Activated CD8-positive, alpha-beta memory T cell treated with anti-CD3 and anti-CD28 coated beads, Interleukin-2, amount 10 ng/mL, durations not matched to agents 7 days and 5 days (primary cell): ENCODE measurements around the gene APBA3. TPM values are rescaled to one million over a fixed set of nuclear protein-coding genes. Genes with fewer than 3 reads are reported as not detected.
A peak's percentile ranks its signal among the peaks of the same experiment; 100 is the strongest.

Experiments used
- ATAC-seq: fragments of 150-1000 bp; cut with Tn5 transposase; one replicate; pipeline ENCODE4 v1.10.0; 2021; ENCODE audit warnings: moderate library complexity
- CTCF ChIA-PET: fragments of 350-600 bp; sonication (Branson Sonifier 250); formaldehyde crosslinking; loops from one replicate; lab custom pipeline; 2021; ENCODE audit warnings: antibody characterized with exemption; lab: Charles Lee
- DNase-seq: peaks from one replicate; pipeline ENCODE4 v3.0.0-alpha.2; 2020
- H3K27ac Mint-ChIP-seq: one replicate; pipeline ENCODE4 v1.8.0; 2021; ENCODE audit warnings: mild to moderate bottlenecking, mixed read lengths
- H3K27me3 Mint-ChIP-seq: one replicate; pipeline ENCODE4 v1.8.0; 2021; ENCODE audit warnings: mixed read lengths
- H3K36me3 Mint-ChIP-seq: one replicate; pipeline ENCODE4 v1.8.0; 2021; ENCODE audit warnings: mild to moderate bottlenecking, mixed read lengths
- H3K4me1 Mint-ChIP-seq: one replicate; pipeline ENCODE4 v1.8.0; 2021; ENCODE audit warnings: mixed read lengths
- H3K4me3 Mint-ChIP-seq: one replicate; pipeline ENCODE4 v1.8.0; 2021; ENCODE audit warnings: mild to moderate bottlenecking, moderate library complexity, mixed read lengths
- H3K9me3 Mint-ChIP-seq: one replicate; pipeline ENCODE4 v1.8.0; 2022; ENCODE audit warnings: low read depth, mixed read lengths
- total RNA-seq, 2 experiments: library from RNA; stranded (reverse); gene quantifications; one replicate each; pipeline ENCODE4 v1.2.3, GENCODE V29; 2021

The APBA3 gene
- total RNA-seq, 2 experiments from 2014 or later, result 50.3 to 65.5 TPM

- DNase-seq (peak; percentile 58), ATAC-seq (no peak)
- Mint-ChIP-seq H3K4me3 (peak overlapping the region; percentile 81), H3K9me3 (peaks cover 14% of the 10 kb centered on the region), H3K4me1 (peaks cover 30% of the 10 kb centered on the region), H3K27ac (peak overlapping the region; percentile 9), H3K36me3 (peaks cover 24% of the 10 kb centered on the region), H3K27me3 (no peaks in the 10 kb centered on the region)
- CTCF ChIA-PET, result interaction anchor here (0.8 to 2.7 kb wide), 10 partner anchors 10 to 356 kb away, joined by 3 to 16 read pairs (median 4); partner anchors contain the start of gene MRPL54
These were observed 22.4 kb upstream of the APBA3 start for GRCh38 chr19:3783660-3784584.

GRCh38 chr19:3782903-3783302 is 21.4 kb upstream of the APBA3 start:
- Mint-ChIP-seq H3K36me3 (peaks cover 24% of the 10 kb centered on the region), H3K27me3 (no peaks in the 10 kb centered on the region), H3K9me3 (peaks cover 14% of the 10 kb centered on the region), H3K4me3 (no peak overlapping the region), H3K4me1 (peaks cover 21% of the 10 kb centered on the region), H3K27ac (no peak overlapping the region)
- no peak for DNase-seq
- ATAC-seq, result no peak
- CTCF ChIA-PET, result interaction anchor here (1.1 to 2.7 kb wide), 4 partner anchors 15 to 39 kb away, joined by 3 to 16 read pairs (median 6); no protein-coding TSS in a partner anchor

- DNase-seq, result no peak
- CTCF ChIA-PET, result interaction anchor here (0.9 to 1.5 kb wide), 4 partner anchors 10 to 19 kb away, joined by 3 to 4 read pairs (median 3); partner anchors contain the start of genes MRPL54 and RAX2
- H3K4me1 Mint-ChIP-seq, result peaks cover 21% of the 10 kb centered on the region
- H3K27ac Mint-ChIP-seq, result no peak overlapping the region
- ATAC-seq, result no peak
- H3K4me3 Mint-ChIP-seq, result no peak overlapping the region
- no peaks in the 10 kb centered on the region for H3K27me3 Mint-ChIP-seq
- peaks cover 24% of the 10 kb centered on the region for H3K36me3 Mint-ChIP-seq
- peaks cover 14% of the 10 kb centered on the region for H3K9me3 Mint-ChIP-seq
These were observed 20.8 kb upstream of the APBA3 start for GRCh38 chr19:3782330-3782729.

GRCh38 chr19:3781603-3782002 is 20.1 kb upstream of the APBA3 start:
- Mint-ChIP-seq H3K4me1 (peaks cover 18% of the 10 kb centered on the region), H3K9me3 (peaks cover 14% of the 10 kb centered on the region), H3K27me3 (no peaks in the 10 kb centered on the region), H3K27ac (no peak overlapping the region), H3K36me3 (peaks cover 24% of the 10 kb centered on the region), H3K4me3 (no peak overlapping the region)
- ATAC-seq, result no peak
- no peak for DNase-seq
- CTCF ChIA-PET, result interaction anchor here (0.9 to 1.5 kb wide), 4 partner anchors 9 to 40 kb away, joined by 3 to 6 read pairs (median 4); partner anchors contain the start of genes MRPL54 and RAX2

GRCh38 chr19:3780786-3781304 is 19.4 kb upstream of the APBA3 start:
- Mint-ChIP-seq H3K27me3 (no peaks in the 10 kb centered on the region), H3K9me3 (peaks cover 14% of the 10 kb centered on the region), H3K27ac (no peak overlapping the region), H3K4me3 (no peak overlapping the region), H3K4me1 (peaks cover 17% of the 10 kb centered on the region), H3K36me3 (peaks cover 24% of the 10 kb centered on the region)
- DNase-seq (no peak), ATAC-seq (no peak)
- CTCF ChIA-PET, result interaction anchor here (1.0 to 2.6 kb wide), 8 partner anchors 9 to 68 kb away, joined by 3 to 7 read pairs (median 4); partner anchors contain the start of genes MRPL54 and RAX2

- CTCF ChIA-PET, result interaction anchor here (0.8 to 2.6 kb wide), 3 partner anchors 16 to 70 kb away, joined by 3 to 7 read pairs (median 3); partner anchors contain the start of gene MRPL54
- peaks cover 14% of the 10 kb centered on the region for H3K9me3 Mint-ChIP-seq
- DNase-seq (no peak), ATAC-seq (no peak)
- no peaks in the 10 kb centered on the region for H3K27me3 Mint-ChIP-seq
- H3K27ac Mint-ChIP-seq, result no peak overlapping the region
- no peak overlapping the region for H3K4me3 Mint-ChIP-seq
- peaks cover 22% of the 10 kb centered on the region for H3K36me3 Mint-ChIP-seq
- H3K4me1 Mint-ChIP-seq, result peaks cover 6% of the 10 kb centered on the region
These were observed 17.6 kb upstream of the APBA3 start for GRCh38 chr19:3778899-3779723.

- peaks cover 19% of the 10 kb centered on the region for H3K36me3 Mint-ChIP-seq
- CTCF ChIA-PET, result interaction anchor here (0.8 to 2.6 kb wide), 3 partner anchors 15 to 71 kb away, joined by 3 to 7 read pairs (median 3); partner anchors contain the start of gene MRPL54
- no peak for ATAC-seq
- H3K9me3 Mint-ChIP-seq, result peaks cover 14% of the 10 kb centered on the region
- H3K4me1 Mint-ChIP-seq, result peaks cover 6% of the 10 kb centered on the region
- H3K27ac Mint-ChIP-seq, result no peak overlapping the region
- DNase-seq, result no peak
- H3K27me3 Mint-ChIP-seq, result no peaks in the 10 kb centered on the region
- no peak overlapping the region for H3K4me3 Mint-ChIP-seq
These were observed 16.8 kb upstream of the APBA3 start for GRCh38 chr19:3778104-3778867.

GRCh38 chr19:3776479-3777040 is 15.1 kb upstream of the APBA3 start:
- DNase-seq, result no peak
- CTCF ChIA-PET, result no interaction called here
- peaks cover 7% of the 10 kb centered on the region for H3K9me3 Mint-ChIP-seq
- H3K4me3 Mint-ChIP-seq, result no peak overlapping the region
- no peaks in the 10 kb centered on the region for H3K27me3 Mint-ChIP-seq
- H3K27ac Mint-ChIP-seq, result no peak overlapping the region
- ATAC-seq, result no peak
- H3K36me3 Mint-ChIP-seq, result peaks cover 8% of the 10 kb centered on the region
- H3K4me1 Mint-ChIP-seq, result peaks cover 11% of the 10 kb centered on the region

GRCh38 chr19:3775831-3776230 is 14.3 kb upstream of the APBA3 start:
- ATAC-seq (no peak), DNase-seq (no peak)
- H3K4me3 Mint-ChIP-seq, result no peak overlapping the region
- no peaks in the 10 kb centered on the region for H3K27me3 Mint-ChIP-seq
- CTCF ChIA-PET, result no interaction called here
- peaks cover 6% of the 10 kb centered on the region for H3K4me1 Mint-ChIP-seq
- peaks cover under 1% of the 10 kb centered on the region for H3K36me3 Mint-ChIP-seq
- peaks cover under 1% of the 10 kb centered on the region for H3K9me3 Mint-ChIP-seq
- no peak overlapping the region for H3K27ac Mint-ChIP-seq

GRCh38 chr19:3775374-3775711 is 13.9 kb upstream of the APBA3 start:
- H3K36me3 Mint-ChIP-seq, result no peaks in the 10 kb centered on the region
- H3K4me3 Mint-ChIP-seq, result no peak overlapping the region
- no peaks in the 10 kb centered on the region for H3K27me3 Mint-ChIP-seq
- ATAC-seq (no peak), DNase-seq (no peak)
- H3K4me1 Mint-ChIP-seq, result peaks cover 5% of the 10 kb centered on the region
- CTCF ChIA-PET, result interaction anchor here (1.6 kb wide), 1 partner anchor 13 kb away, joined by 5 read pairs; the partner anchor contains the start of gene MRPL54
- no peaks in the 10 kb centered on the region for H3K9me3 Mint-ChIP-seq
- no peak overlapping the region for H3K27ac Mint-ChIP-seq

GRCh38 chr19:3774621-3775373 is 13.3 kb upstream of the APBA3 start:
- no peak for ATAC-seq
- CTCF ChIA-PET, result interaction anchor here (1.0 to 2.8 kb wide), 3 partner anchors 12 to 824 kb away, joined by 3 to 14 read pairs (median 5); partner anchors contain the start of gene MRPL54

More at GRCh38 chr19:3774621-3775373, 13.3 kb upstream of the APBA3 start:
- DNase-seq, result no peak
- H3K36me3 Mint-ChIP-seq, result no peaks in the 10 kb centered on the region
- peaks cover 5% of the 10 kb centered on the region for H3K4me1 Mint-ChIP-seq
- no peaks in the 10 kb centered on the region for H3K9me3 Mint-ChIP-seq
- no peak overlapping the region for H3K4me3 Mint-ChIP-seq
- no peak overlapping the region for H3K27ac Mint-ChIP-seq
- H3K27me3 Mint-ChIP-seq, result no peaks in the 10 kb centered on the region
